GM23248 (cell line): ENCODE data around the gene IQGAP1.

ENCODE experiments used
- EZH2 ChIP-seq: fragments of 200-600 bp; sonication (generic); IDR thresholded peaks from 2 replicates; pipeline ENCODE4 v1.6.1; 2018; ENCODE audit warnings: antibody characterized with exemption, mild to moderate bottlenecking; ENCODE audit not compliant: insufficient read depth, poor library complexity, severe bottlenecking
- EZH2phosphoT487 ChIP-seq: fragments of 200-600 bp; sonication (generic); IDR thresholded peaks from 2 replicates; pipeline ENCODE4 v1.6.1; 2018; ENCODE audit warnings: antibody characterized with exemption, moderate library complexity, mild to moderate bottlenecking, low read depth; ENCODE audit not compliant: insufficient read depth

DNA sequence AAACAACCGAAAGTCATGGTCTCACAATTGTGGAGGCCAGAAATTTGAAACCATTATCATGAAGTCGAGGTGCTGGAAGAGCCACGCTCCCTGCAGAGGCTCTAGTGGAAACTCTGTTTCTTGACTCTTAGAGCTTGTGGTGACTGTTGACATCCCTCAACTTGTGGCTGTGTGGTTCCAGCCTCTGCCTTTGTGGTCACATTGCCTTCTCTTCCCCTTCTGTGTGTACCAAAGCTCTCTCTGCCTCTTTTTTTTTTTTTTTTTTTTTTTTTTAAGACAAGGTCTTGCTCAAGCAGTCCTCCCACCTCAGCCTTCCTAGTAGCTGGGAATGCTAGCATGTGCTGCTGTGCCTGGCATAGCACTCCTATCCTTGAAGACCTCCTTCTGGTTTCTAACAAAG is 93.0 kb downstream of the IQGAP1 start:
- TF ChIP-seq EZH2: no peak
- no peak for TF ChIP-seq EZH2phosphoT487
